HG03442 (cell line): ENCODE data around the gene MFAP3L.
"Not testable (repeated sequence)": the region's sequence is repeated elsewhere in the genome, so short reads cannot be mapped to it uniquely, and the experiment has no call there.

Source experiments
- ATAC-seq: cut with Tn5 transposase; IDR thresholded peaks from one replicate; pipeline ENCODE4 v1.9.1; 2021; ENCODE audit warnings: mild to moderate bottlenecking, moderate library complexity; ENCODE audit not compliant: unreplicated experiment

Gene MFAP3L

DNA sequence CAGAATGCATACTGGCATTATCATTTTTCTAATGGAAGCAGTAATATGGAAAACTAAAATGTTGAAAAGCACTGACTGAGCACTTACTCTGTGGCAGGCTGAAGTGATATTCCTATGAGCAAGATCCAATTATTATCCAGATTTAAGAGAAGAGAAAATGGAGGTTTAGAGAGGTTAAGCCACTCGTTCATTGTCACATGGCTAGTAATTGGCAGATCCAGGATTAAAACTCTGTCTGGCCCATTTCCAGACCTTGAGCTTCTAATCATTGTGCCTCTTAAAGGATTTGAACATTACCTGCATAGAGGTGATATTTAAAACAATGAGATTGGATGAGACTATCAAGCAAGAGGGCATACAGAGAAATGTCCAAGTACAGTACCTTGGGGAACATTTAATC lies 80.6 kb downstream of the MFAP3L start:
- no peak for ATAC-seq

DNA sequence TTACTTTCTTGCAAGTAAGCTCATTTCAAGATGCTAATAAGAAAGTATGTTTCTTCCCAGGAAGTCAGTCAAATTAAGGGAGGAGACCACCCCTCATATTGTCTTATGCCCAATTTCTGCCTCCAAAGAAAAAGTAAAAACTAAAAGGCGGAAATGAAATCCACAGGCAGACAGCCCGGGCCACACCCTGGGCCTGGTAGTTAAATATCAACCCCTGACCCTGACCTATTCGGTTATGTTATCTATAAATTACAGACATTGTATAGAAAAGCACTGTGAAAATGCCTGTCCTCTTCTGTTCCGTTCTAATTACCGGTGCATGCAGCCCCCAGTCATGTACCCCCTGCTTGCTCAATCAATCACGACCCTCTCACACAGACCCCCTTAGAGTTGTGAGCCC lies 82.6 kb downstream of the MFAP3L start:
- not testable (repeated sequence) for ATAC-seq

GRCh38 chr4:169941141-169941540 lies 85.1 kb downstream of the MFAP3L start:
- no peak for ATAC-seq

DNA sequence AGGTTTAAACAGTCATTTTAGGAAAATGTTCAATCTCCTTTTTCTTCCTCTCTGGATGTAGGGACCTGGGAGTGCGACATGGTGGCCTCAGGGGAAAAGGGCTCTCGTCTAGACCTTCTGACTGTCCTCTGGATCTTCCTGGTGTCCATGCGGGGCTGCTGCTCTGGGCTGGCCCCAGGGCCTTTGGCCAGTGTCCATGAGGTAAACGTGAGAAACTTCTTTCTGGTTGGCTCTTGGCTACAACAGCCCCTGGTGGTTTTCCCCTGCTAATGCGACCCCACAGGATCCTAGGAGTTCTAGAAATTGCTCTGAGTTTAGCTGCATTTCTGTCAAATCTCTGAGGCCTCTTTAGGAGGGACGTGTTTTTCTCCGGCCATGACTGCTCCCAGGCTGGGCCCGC lies 85.7 kb downstream of the MFAP3L start:
- ATAC-seq: no peak
